Activated naive CD8-positive, alpha-beta T cell treated with anti-CD3 and anti-CD28 coated beads, Interleukin-2, amount 10 ng/mL, durations not matched to agents 7 days and 5 days (primary cell): Measurements from ENCODE around the gene SLC35B4. TPM values are rescaled to one million over a fixed set of nuclear protein-coding genes. Genes with fewer than 3 reads are reported as not detected.
"Not testable (repeated sequence)": the region's sequence is repeated elsewhere in the genome, so short reads cannot be mapped to it uniquely, and the experiment has no call there.

Source experiments
- ATAC-seq: fragments of 150-1000 bp; cut with Tn5 transposase; one replicate; pipeline ENCODE4 v1.10.0; 2021; ENCODE audit warnings: low read depth, moderate library complexity
- POLR2A ChIA-PET: fragments of 350-600 bp; sonication (Branson Sonifier 250); formaldehyde crosslinking; loops from one replicate; lab custom pipeline; 2021; ENCODE audit warnings: antibody characterized with exemption; lab: Charles Lee
- DNase-seq: peaks from one replicate; pipeline ENCODE4 v3.0.0; 2021
- H3K27ac Mint-ChIP-seq: one replicate; pipeline ENCODE4 v1.8.0; 2022; ENCODE audit warnings: mild to moderate bottlenecking, mixed read lengths
- H3K27me3 Mint-ChIP-seq: one replicate; pipeline ENCODE4 v1.8.0; 2022; ENCODE audit warnings: mild to moderate bottlenecking, moderate library complexity, mixed read lengths
- H3K36me3 Mint-ChIP-seq: one replicate; pipeline ENCODE4 v1.8.0; 2021; ENCODE audit warnings: mild to moderate bottlenecking, mixed read lengths
- H3K4me1 Mint-ChIP-seq: one replicate; pipeline ENCODE4 v1.8.0; 2021; ENCODE audit warnings: mixed read lengths
- H3K4me3 Mint-ChIP-seq: one replicate; pipeline ENCODE4 v1.8.0; 2022; ENCODE audit warnings: mild to moderate bottlenecking, moderate library complexity, mixed read lengths
- H3K9me3 Mint-ChIP-seq: one replicate; pipeline ENCODE4 v1.8.0; 2021; ENCODE audit warnings: mixed read lengths
- total RNA-seq, 2 experiments: library from RNA; stranded (reverse); gene quantifications; one replicate each; pipeline ENCODE4 v1.2.3, GENCODE V29; 2021

SLC35B4 gene
- total RNA-seq, 2 experiments from 2014 or later = 13.3 to 13.8 TPM

DNA sequence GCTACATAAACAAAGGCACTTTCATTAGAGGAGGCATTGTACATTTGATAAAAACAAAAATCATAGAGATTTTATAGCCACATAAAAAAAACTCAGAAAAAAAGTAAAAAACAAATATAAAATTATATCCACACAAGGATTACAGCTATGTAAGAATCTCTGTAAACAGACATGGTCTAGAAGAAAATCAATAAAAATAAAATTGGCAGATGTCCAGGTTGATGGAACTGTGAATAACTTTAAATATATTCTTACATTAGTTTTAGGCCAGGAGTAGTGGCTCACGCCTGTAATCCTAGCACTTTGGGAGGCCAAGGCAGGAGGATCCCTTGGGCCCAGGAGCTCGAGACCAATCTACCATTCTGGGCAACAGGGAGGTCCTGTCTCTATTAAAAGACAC lies 19.2 kb downstream of the SLC35B4 start:
- Mint-ChIP-seq H3K4me3 (no peak overlapping the region), H3K9me3 (no peaks in the 10 kb centered on the region), H3K27ac (no peak overlapping the region), H3K27me3 (no peaks in the 10 kb centered on the region), H3K36me3 (peaks cover 21% of the 10 kb centered on the region), H3K4me1 (no peaks in the 10 kb centered on the region)
- POLR2A ChIA-PET = no interaction called here
- ATAC-seq (no peak), DNase-seq (no peak)

DNA sequence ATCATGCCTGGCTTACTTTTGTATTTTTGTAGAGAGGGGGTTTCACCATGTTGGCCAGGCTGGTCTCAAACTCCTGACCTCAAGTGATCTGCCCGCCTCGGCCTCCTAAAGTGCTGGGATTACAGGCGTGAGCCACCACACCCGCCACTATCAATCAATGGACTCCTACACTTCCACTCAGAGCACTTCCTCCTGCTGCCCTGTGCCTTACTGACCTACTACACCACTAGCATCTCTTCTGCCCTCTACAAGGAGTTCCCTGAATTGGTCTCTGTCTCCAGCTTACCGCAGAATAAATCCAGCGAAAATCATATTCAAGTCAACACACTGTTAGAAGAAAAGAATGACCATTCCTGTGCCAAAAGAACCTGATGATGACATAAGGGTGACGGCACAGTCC lies 20.7 kb downstream of the SLC35B4 start:
- H3K4me1 Mint-ChIP-seq, H3K27ac Mint-ChIP-seq, H3K9me3 Mint-ChIP-seq, DNase-seq, ATAC-seq, H3K4me3 Mint-ChIP-seq, H3K27me3 Mint-ChIP-seq, POLR2A ChIA-PET: not testable (repeated sequence)
- peaks cover 21% of the 10 kb centered on the region for H3K36me3 Mint-ChIP-seq

DNA sequence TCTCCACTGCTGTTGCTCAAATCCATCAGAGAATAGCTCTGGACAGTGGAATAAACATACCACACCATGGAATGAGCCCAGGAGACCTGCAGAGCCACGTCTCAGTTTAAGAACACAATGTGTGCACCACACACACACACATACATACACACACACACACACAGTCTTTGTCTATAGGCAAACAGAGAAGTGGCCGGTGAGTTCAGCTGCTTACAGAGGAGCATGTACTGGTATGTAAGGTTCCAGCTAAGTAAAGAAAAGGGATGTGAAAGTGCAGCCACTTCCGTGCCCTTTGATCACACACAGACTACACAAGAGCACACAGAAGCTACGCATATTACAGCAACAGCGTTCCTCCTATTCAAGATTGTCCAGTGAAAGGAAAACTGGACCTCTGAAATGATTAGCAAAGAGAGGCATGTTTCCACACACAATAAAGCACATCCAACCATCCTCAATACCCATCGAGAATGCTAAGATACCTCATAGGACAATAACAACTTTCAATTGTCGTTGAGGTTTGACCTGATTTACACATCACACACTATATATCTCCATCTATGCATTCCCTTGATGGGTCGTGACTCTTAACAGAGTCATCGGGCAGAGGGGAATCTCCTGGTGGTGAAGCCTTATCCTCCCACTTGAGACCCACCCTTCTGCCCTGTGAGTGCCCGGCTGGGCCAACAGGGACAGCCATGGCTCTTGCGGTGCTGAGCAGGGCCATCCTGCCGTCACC lies 23.6 kb downstream of the SLC35B4 start:
- POLR2A ChIA-PET = no interaction called here
- Mint-ChIP-seq H3K4me3 (no peak overlapping the region), H3K36me3 (peaks cover 19% of the 10 kb centered on the region), H3K4me1 (no peaks in the 10 kb centered on the region), H3K27ac (no peak overlapping the region), H3K27me3 (no peaks in the 10 kb centered on the region), H3K9me3 (no peaks in the 10 kb centered on the region)
- DNase-seq (no peak), ATAC-seq (no peak)

DNA sequence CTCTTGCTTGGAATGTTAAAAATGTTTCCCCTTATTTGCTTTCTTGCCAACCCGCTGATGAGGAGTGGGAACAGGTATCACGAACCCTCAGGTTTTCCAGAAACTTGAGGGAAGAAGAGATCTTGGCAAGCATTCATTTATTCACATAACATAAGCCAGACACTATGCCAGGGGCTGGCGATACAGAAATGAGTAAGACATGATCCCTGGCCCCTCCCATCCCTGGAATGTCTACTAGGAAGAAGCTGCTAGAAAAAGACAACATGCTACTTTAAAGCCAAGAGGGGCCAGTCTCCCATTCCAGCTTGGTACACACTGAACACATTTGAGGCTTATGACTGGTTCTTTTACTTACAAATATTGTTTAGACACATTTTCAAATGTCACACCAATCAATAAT lies 26.4 kb downstream of the SLC35B4 start:
- ATAC-seq (no peak), DNase-seq (no peak)
- H3K27me3 Mint-ChIP-seq = no peaks in the 10 kb centered on the region
- H3K4me3 Mint-ChIP-seq = no peak overlapping the region
- H3K27ac Mint-ChIP-seq = no peak overlapping the region
- H3K9me3 Mint-ChIP-seq = no peaks in the 10 kb centered on the region
- peaks cover 15% of the 10 kb centered on the region for H3K36me3 Mint-ChIP-seq
- POLR2A ChIA-PET = no interaction called here
- no peaks in the 10 kb centered on the region for H3K4me1 Mint-ChIP-seq

DNA sequence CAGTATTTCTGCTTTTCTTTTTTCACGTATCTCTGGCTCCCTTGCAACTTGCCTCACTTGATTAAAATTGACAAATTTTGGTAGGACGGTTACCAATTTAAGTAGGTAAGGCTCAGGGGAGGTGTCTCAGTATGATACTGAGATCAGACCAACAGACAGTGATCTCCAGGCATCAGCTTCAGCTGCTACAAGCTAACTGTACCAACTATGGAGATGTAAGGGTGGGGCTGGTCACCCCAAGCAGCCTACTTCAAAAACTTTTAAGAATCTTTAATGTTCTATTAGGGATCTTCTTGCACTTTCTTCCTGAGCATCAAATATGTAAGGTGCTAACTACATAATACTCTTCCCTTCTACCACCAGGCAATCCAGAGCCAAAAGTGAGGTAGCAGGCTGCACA lies 26.9 kb downstream of the SLC35B4 start:
- DNase-seq (no peak), ATAC-seq (no peak)
- H3K27me3 Mint-ChIP-seq = no peaks in the 10 kb centered on the region
- peaks cover 15% of the 10 kb centered on the region for H3K36me3 Mint-ChIP-seq
- POLR2A ChIA-PET = no interaction called here
- H3K4me1 Mint-ChIP-seq = no peaks in the 10 kb centered on the region
- H3K27ac Mint-ChIP-seq = no peak overlapping the region
- H3K4me3 Mint-ChIP-seq = no peak overlapping the region
- H3K9me3 Mint-ChIP-seq = no peaks in the 10 kb centered on the region

DNA sequence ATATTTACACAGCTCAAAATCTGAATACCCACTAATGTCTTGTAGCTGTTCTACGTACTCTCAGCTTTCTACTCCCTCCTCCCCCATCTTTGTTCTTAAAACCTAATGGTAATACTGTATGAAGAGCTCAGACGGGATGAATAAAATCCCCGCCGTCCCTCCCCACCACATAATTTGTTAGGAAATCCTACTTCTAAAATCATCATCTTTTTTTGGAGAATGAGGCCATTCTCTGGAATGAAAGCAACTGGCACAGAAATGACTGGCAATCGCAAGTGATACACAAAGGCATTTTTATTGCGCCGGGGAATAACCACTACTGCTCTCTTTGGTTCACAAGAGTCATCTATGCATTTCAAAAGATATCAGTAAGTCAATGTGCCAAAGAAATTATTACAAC lies 27.3 kb downstream of the SLC35B4 start:
- Mint-ChIP-seq H3K9me3 (no peaks in the 10 kb centered on the region), H3K4me3 (no peak overlapping the region), H3K27ac (no peak overlapping the region), H3K36me3 (peaks cover 11% of the 10 kb centered on the region), H3K27me3 (no peaks in the 10 kb centered on the region), H3K4me1 (no peaks in the 10 kb centered on the region)
- no peak for ATAC-seq
- POLR2A ChIA-PET = no interaction called here
- DNase-seq = no peak

DNA sequence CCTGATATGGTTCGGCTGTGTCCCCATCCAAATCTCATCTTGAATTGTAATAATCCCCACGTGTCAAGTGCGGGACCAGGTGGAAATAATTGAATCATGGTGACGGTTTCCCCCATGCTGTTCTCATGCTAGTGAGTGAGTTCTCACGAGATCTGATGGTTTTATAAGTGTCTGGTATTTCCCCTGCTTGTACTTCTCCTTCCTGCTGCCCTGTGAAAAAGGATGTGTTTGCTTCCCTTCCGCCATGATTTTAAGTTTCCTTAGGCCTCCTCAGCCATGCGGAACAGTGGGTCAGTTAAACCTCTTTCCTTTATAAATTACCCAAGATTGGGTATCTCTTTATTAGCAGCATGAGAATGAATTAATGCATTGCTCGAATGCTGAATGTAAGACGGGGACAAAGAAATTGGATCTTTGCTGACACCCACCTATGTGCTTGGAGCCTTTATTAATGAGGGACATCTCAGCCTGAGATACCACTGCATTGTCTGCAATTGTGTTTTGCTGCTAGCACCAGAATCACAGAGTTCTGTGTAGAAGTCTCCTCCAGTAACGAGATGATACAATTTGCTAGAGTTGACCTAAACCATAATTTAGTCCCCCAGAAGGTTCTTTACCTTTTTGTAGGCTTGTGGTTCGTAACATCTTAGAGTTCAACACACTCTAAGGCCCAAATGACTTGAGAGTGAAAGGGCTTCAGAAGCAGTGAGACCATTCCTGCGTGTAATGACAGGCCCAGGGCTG lies 28.6 kb downstream of the SLC35B4 start:
- Mint-ChIP-seq H3K4me3 (no peak overlapping the region), H3K9me3 (no peaks in the 10 kb centered on the region), H3K27me3 (no peaks in the 10 kb centered on the region), H3K4me1 (no peaks in the 10 kb centered on the region), H3K27ac (no peak overlapping the region), H3K36me3 (peaks cover 7% of the 10 kb centered on the region)
- ATAC-seq (no peak), DNase-seq (no peak)
- POLR2A ChIA-PET = no interaction called here

DNA sequence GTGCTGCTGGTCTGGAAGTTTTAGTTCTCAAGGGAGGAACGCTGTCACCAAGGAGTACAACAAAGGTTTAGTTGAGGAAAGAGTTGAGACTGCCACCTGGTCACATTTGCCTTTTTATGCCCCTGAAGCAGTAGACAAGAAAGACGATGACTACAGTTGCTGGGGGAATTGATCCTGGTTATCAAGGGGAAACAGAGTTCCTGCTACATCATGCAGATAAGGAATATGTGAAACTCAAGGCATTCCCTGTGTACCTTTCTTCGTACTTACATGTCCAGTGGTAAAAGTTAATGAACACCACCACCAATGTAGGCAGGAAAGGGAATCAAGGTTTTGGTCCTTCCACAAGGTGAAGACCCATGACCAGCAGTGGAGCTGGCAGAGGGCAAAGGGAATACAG lies 31.8 kb downstream of the SLC35B4 start:
- POLR2A ChIA-PET = no interaction called here
- Mint-ChIP-seq H3K36me3 (peaks cover under 1% of the 10 kb centered on the region), H3K27me3 (peaks cover 9% of the 10 kb centered on the region), H3K9me3 (no peaks in the 10 kb centered on the region), H3K4me1 (no peaks in the 10 kb centered on the region), H3K4me3 (no peak overlapping the region), H3K27ac (no peak overlapping the region)
- ATAC-seq (no peak), DNase-seq (no peak)

DNA sequence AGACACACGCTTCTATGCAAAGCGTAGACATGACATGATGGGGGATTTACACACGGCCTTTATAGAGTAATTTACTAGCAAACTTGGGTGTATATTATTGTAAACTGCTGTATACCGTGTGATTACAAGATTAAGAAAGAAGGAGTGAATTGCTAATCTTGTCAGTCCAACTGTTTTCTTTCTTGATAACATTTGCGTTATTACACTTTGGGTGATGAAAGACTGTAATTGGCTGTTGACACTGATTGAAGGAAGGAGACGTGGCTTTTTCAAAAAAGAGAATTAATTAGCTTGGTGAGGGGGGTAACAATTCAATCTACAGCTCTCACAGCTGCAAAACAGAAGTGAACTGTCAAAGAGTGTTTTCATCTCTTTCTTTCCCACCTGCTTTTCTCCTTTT lies 32.7 kb downstream of the SLC35B4 start:
- ATAC-seq (no peak), DNase-seq (no peak)
- POLR2A ChIA-PET = no interaction called here
- Mint-ChIP-seq H3K27ac (no peak overlapping the region), H3K9me3 (no peaks in the 10 kb centered on the region), H3K36me3 (no peaks in the 10 kb centered on the region), H3K4me1 (no peaks in the 10 kb centered on the region), H3K27me3 (peaks cover 16% of the 10 kb centered on the region), H3K4me3 (no peak overlapping the region)

DNA sequence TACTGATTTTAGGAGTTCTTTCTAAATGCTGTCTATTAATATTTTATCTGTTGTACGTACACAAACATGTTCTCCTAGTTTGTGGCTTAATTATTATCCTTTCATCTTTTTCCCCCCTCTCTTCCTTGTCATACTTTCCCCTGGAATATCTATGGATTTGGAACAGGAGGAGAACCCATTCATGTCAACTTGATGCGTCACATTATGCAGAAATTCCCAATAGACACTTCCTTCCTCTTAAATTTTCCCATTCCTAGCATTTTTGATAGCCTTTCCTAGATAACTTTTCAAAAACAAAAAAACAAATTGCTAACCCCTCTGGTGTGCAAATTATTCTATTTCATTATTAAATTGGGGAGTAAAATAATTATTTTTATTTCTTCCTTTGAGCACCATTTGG lies 36.2 kb downstream of the SLC35B4 start:
- Mint-ChIP-seq H3K27ac (no peak overlapping the region), H3K4me3 (no peak overlapping the region), H3K4me1 (no peaks in the 10 kb centered on the region), H3K27me3 (peaks cover 28% of the 10 kb centered on the region), H3K36me3 (no peaks in the 10 kb centered on the region), H3K9me3 (no peaks in the 10 kb centered on the region)
- ATAC-seq (no peak), DNase-seq (no peak)
- POLR2A ChIA-PET = no interaction called here

DNA sequence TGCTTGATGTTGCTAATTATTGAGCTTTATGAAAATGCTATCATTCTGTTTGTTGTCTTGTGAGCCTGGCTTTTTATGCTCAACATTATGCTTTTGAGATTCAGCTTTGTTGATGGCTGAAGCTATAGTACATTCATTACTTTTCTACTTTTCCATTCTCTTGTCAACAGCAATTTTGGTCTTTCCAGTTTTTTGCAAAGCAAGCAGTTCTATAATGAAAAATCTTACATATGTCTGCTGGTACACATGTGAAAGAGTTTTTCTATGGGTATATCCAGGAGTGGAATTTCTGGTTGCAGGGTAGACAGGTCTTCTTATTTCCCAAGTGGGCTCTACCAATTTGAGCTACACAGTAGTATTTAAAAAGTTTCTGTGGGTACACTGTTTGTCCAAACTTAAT lies 36.8 kb downstream of the SLC35B4 start:
- DNase-seq = no peak
- Mint-ChIP-seq H3K9me3 (no peaks in the 10 kb centered on the region), H3K4me3 (no peak overlapping the region), H3K27me3 (peaks cover 31% of the 10 kb centered on the region), H3K36me3 (no peaks in the 10 kb centered on the region), H3K4me1 (no peaks in the 10 kb centered on the region), H3K27ac (no peak overlapping the region)
- ATAC-seq = no peak
- POLR2A ChIA-PET = no interaction called here

DNA sequence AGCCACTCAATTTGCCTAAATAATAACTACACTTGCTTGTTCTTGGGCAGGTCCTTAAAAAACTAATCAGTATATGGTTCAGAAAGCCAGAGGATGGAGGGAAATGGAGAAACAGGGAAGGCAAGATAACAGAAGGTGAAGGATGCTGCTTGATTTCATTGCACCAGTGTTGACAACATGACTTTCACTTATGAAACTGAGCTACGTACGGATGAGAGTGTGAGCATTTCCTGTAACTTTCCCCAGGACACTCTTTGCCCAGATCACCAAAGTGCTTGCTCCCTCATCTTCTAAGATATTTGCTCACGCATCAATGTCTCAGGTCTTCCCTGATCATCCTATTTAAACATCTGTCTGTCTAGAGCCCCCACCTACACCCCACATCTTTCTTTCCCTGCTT lies 37.4 kb downstream of the SLC35B4 start:
- DNase-seq (no peak), ATAC-seq (no peak)
- Mint-ChIP-seq H3K36me3 (no peaks in the 10 kb centered on the region), H3K9me3 (no peaks in the 10 kb centered on the region), H3K4me3 (no peak overlapping the region), H3K27ac (no peak overlapping the region), H3K27me3 (peaks cover 31% of the 10 kb centered on the region), H3K4me1 (no peaks in the 10 kb centered on the region)
- POLR2A ChIA-PET = no interaction called here

DNA sequence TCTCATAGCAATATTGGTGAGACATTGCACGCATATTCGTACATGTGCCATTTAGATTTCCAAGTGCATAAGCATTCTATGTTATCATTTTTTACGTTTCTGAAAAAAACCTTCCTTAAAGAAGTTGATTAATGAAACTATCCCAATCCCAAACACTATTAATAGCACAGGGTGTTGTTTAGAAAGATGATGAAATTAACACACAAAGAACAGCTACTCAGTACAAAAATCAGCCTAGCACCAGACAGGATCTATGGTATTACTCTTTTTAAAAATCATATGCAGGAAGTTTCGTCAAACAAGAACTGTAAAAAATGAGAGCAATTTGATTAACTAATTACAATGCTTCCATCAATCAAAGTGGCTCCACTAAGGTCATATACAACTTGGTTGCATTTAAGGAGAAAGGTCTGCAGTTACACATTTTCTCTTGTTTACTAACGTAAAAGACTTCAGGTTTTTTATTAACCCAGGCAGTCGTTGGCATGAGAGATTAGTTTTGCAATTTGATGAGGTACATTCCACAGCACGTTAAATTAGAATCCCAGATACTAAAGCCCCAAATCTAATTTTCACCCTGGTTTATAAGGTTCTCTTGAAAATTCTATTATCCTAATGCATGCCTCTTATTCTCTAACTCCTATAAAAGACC lies 38.1 kb downstream of the SLC35B4 start:
- H3K4me1 Mint-ChIP-seq = no peaks in the 10 kb centered on the region
- no peaks in the 10 kb centered on the region for H3K36me3 Mint-ChIP-seq
- POLR2A ChIA-PET = no interaction called here
- no peak overlapping the region for H3K27ac Mint-ChIP-seq
- DNase-seq = no peak
- H3K4me3 Mint-ChIP-seq = no peak overlapping the region
- H3K9me3 Mint-ChIP-seq = no peaks in the 10 kb centered on the region
- H3K27me3 Mint-ChIP-seq = peaks cover 31% of the 10 kb centered on the region
- ATAC-seq = no peak

DNA sequence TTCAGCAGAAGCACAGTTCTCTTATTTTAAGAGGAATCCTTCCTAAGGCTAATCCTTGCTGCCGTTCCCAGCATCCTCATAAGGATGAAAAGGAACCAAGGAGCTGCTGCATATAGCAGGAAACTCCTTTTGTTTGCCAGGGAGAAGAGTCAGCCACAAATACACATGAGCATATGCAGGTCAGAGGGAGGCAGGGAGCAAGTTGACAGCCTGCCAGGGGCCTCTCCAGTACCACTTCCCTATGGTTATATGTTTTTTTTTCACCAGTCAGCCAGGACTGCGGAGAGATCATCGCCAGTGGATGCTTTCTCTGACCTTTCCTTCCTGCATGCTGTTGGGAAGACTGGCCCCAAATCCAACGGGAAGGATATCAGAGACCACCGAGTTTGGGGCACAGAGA lies 39.8 kb downstream of the SLC35B4 start:
- ATAC-seq (no peak), DNase-seq (no peak)
- Mint-ChIP-seq H3K27me3 (peaks cover 29% of the 10 kb centered on the region), H3K36me3 (no peaks in the 10 kb centered on the region), H3K4me1 (no peaks in the 10 kb centered on the region), H3K4me3 (no peak overlapping the region), H3K27ac (no peak overlapping the region), H3K9me3 (no peaks in the 10 kb centered on the region)
- POLR2A ChIA-PET = no interaction called here
